Kidney tubule cell (primary cell): ENCODE data around the gene CAT.
A peak's percentile ranks its signal among the peaks of the same experiment; 100 is the strongest.
"Not testable (repeated sequence)": the region's sequence is repeated elsewhere in the genome, so short reads cannot be mapped to it uniquely, and the experiment has no call there.

Experiments
- DNase-seq: peaks from one replicate; pipeline ENCODE4 v3.0.0-alpha.2; 2018; ENCODE audit warnings: low spot score

Gene CAT

GRCh38 chr11:34438529-34439507, at the start of gene CAT:
Gene CAT (plus strand): TSS chr11:34438934. CDS start chr11:34439014, 80 bp downstream.
- DNase-seq = peak; percentile 97

GRCh38 chr11:34394771-34395300, 43.9 kb upstream of the CAT start:
- no peak for DNase-seq

- peak; percentile 61 for DNase-seq
Observed at GRCh38 chr11:34395916-34396550, 42.7 kb upstream of the CAT start.

- DNase-seq = no peak
Observed at GRCh38 chr11:34397120-34397519, 41.6 kb upstream of the CAT start.

- DNase-seq = no peak
Observed at GRCh38 chr11:34397811-34398210, 40.9 kb upstream of the CAT start.

- no peak for DNase-seq
Observed at GRCh38 chr11:34403431-34403830, 35.3 kb upstream of the CAT start.

DNA sequence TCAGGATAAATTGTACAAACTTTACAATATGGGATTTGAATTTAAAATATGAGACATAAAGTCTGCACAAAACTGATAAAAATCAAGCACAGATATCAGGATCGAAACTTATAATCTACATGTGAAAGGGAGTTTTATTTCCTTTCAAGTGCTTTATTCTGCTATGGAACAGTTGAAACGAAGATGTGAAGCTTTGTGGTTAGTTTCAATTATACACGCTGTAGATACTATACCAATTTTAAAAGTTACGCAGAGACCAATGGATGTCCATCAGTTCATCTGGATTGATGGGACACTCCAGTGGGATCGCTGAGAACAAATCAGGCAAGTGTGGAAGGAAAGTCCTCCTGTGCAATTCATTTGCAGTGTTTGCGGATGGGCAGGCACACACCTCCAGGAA, 34.5 kb upstream of the CAT start:
- DNase-seq = no peak

DNA sequence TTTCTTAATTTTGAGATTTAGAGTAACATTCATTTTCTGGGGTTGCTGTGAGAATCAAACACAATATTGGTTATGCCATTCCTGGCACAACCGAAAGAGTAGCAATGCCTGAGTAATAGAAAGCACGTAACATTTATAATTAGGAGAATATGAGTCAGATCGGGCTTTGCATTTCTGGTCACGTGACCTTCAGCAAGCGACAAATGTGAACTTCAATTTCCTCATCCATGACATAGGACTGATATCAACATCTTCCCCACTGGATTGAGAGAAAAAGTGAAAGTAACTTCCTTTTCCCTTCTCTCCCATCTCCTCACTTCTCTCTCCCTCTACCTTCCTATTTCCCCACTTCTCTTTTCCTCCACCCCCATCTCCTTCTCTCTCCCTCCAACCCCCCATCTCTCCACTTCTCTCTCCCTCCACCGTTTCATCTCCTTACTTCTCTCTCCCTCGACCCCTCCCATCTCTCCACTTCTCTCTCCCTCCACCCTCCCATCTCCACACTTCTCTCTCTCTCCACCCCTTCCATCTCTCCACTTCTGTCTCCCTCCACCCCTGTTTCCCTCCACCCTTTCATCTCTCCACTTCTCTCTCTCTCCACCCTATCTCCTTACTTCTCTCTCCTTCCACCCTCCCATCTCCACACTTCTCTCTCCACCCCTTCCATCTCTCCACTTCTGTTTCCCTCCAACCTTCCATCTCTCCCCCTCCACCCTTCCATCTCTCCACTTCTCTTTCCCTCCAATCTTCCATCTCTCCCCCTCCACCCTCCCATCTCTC, 33.5 kb upstream of the CAT start:
- peak; percentile 22 for DNase-seq

- DNase-seq = no peak
Observed at GRCh38 chr11:34406413-34406812, 32.3 kb upstream of the CAT start.

DNA sequence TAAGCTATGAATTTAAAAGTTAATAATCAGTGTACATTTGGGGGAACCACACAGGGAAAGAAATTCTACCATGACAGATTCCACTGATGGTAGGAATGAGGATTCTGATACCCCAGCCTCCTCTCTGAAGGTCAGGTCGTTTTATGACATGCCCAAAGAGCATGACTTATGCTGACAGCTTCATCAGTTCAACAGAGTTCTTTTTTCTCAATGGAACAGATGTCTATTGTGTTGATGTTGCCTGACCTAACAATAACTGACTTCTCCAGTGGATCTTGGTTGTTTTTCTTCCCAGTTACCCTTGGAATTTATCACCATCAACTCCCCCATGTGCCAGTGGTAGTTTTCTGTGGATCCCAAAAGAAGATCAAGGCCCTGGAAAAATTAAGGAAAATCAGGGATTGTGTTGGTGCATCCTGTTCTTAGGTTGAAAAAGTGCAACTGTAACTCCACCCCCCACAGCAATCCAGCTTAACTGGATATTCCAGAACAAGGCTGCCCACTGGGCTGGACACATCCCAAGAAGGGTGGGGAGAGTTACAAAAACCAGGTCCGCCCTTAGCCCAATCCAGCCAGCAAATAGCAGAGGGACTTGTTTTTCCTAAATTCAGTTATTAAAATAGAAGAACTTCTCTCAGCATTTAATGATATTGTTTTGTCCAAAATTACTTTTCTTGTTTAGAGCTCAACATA, 31.5 kb upstream of the CAT start:
- no peak for DNase-seq

GRCh38 chr11:34408580-34409172, 30.1 kb upstream of the CAT start:
- no peak for DNase-seq

- no peak for DNase-seq
Observed at GRCh38 chr11:34411111-34411510, 27.6 kb upstream of the CAT start.

GRCh38 chr11:34411791-34412190, 26.9 kb upstream of the CAT start:
- peak; percentile 69 for DNase-seq

DNA sequence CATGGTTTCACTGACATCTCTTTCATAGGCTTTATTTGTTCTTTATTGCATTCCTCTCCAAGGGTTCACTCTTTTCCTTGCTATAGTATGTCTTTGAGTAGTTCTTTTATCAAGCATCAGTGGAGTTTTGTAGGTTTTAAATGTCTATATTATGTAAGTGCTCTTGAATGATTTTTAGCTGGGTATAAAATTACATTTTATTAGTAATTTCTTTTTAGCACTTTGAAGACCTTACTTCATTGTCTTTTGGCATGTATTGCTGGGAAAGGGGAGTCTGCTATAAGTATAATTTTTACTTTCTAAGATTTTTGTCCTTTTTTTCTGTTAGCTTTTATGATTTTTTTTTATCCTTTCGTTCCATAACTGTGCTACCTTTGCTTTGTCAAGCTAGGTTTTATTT, 25.5 kb upstream of the CAT start:
- no peak for DNase-seq

- DNase-seq = no peak
Observed at GRCh38 chr11:34415538-34415937, 23.2 kb upstream of the CAT start.

GRCh38 chr11:34416088-34416487, 22.6 kb upstream of the CAT start:
- DNase-seq = no peak

GRCh38 chr11:34416766-34417165, 22.0 kb upstream of the CAT start:
- no peak for DNase-seq

DNA sequence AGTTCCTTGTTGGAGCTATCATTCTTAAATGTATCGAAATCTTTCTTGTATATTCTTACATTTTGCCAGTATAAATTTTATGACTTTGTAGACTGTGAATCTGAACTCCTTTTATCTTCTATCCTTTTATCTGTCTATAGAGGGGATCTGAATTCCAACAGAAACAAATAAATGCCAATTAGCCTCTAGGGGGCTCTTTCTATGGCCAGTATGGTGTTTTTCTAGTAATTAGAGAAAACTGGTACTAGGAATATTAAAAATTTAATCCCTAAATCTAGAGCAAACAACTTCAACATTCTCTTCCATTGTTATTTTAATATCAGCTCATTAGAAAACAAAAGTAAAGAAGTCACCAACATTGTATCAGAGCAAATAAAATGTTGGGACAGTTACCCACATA, 21.5 kb upstream of the CAT start:
- no peak for DNase-seq

DNA sequence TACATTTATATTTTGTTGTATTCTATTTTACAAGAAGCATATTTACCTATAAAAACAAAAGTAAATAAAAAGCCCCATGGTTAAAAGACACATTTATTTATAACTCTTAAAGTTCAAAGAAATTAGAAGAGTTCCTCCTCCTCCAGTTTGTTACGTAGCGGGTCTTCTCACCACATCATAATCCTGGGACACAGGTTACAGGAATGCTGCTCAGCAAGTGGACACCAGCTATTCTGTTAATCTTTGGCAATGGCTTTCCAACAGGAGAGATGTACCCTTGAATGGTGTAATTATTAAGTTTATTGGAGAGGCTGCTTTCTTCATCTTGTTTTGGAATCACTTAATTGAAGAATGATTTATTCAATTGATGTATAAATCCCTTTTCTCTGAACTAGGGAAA, 19.6 kb upstream of the CAT start:
- DNase-seq = peak; percentile 39

GRCh38 chr11:34423300-34423699, 15.4 kb upstream of the CAT start:
- DNase-seq = no peak

- not testable (repeated sequence) for DNase-seq
Observed at GRCh38 chr11:34424826-34425225, 13.9 kb upstream of the CAT start.
